ENCODE data around the gene SPATA31E1. TPM values are rescaled to one million over a fixed set of nuclear protein-coding genes. Genes with fewer than 3 reads are reported as not detected.

Gene SPATA31E1
- total RNA-seq, 1 experiment from 2014 or later, result not detected

DNA sequence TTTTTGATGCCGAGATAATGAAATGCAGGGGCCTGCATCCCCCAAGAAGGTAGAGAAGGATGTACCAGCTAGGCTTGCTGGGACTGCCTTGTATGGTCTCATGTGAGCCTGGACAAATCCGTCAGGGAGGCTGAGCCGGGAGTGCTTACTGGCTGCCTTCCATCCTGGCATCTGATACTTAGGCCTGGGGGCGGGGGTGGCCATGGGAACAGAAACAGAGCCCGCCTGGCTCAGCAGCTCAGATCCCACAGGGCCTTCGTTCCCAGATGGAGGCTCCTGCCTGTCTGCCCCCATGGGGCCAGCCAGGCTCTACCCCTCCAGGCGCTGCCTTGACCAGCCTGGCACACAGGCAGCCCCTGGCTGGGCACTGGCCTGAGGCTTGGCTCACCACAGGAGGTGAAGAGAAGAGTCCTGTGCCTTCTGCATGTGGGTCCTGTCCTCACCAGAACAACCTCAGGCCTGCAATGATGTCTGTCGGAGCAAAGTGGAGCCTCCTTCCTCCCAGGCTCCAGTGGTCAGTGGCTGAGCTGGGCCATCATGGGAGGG lies 10.5 kb upstream of the SPATA31E1 start:
- Histone ChIP-seq H3K27me3 (replicated peaks; ENCODE audit: insufficient read depth, low read depth, low read length, poor library complexity) (no peaks in the 10 kb centered on the region), H3K4me1 (ENCODE audit: insufficient read depth, low read length, poor library complexity, severe bottlenecking) (peaks cover 5% of the 10 kb centered on the region), H3K9me3 (ENCODE audit: low read depth, low read length, poor library complexity, severe bottlenecking) (no peaks in the 10 kb centered on the region), H3K4me3 (ENCODE audit: low read depth, low read length, poor library complexity, severe bottlenecking) (no peak overlapping the region), H3K27ac (ENCODE audit: low read depth, low read length, poor library complexity, severe bottlenecking) (no peak overlapping the region), H3K36me3 (ENCODE audit: insufficient read depth, low read length, poor library complexity, severe bottlenecking) (no peaks in the 10 kb centered on the region)
- no peak for DNase-seq (ENCODE audit: low spot score)
- ChIA-PET POLR2A (ENCODE audit: low non-redundant PET) (no interaction called here), CTCF (no interaction called here)
- TF ChIP-seq EZH2 (IDR thresholded peaks at IDR 0.05; ENCODE audit: borderline replicate concordance, low read depth, low read length, poor library complexity, severe bottlenecking), result no peak
- TF ChIP-seq, protein P1, sequence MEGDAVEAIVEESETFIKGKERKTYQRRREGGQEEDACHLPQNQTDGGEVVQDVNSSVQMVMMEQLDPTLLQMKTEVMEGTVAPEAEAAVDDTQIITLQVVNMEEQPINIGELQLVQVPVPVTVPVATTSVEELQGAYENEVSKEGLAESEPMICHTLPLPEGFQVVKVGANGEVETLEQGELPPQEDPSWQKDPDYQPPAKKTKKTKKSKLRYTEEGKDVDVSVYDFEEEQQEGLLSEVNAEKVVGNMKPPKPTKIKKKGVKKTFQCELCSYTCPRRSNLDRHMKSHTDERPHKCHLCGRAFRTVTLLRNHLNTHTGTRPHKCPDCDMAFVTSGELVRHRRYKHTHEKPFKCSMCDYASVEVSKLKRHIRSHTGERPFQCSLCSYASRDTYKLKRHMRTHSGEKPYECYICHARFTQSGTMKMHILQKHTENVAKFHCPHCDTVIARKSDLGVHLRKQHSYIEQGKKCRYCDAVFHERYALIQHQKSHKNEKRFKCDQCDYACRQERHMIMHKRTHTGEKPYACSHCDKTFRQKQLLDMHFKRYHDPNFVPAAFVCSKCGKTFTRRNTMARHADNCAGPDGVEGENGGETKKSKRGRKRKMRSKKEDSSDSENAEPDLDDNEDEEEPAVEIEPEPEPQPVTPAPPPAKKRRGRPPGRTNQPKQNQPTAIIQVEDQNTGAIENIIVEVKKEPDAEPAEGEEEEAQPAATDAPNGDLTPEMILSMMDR (conservative IDR thresholded peaks at IDR 0.05; ENCODE audit: low read depth, low read length), result no peak
- intact Hi-C loops (cut with micrococcal nuclease; ENCODE audit: unreplicated experiment), result no loop called here
- BruUV-seq (replicated peaks), result no TSS peak

DNA sequence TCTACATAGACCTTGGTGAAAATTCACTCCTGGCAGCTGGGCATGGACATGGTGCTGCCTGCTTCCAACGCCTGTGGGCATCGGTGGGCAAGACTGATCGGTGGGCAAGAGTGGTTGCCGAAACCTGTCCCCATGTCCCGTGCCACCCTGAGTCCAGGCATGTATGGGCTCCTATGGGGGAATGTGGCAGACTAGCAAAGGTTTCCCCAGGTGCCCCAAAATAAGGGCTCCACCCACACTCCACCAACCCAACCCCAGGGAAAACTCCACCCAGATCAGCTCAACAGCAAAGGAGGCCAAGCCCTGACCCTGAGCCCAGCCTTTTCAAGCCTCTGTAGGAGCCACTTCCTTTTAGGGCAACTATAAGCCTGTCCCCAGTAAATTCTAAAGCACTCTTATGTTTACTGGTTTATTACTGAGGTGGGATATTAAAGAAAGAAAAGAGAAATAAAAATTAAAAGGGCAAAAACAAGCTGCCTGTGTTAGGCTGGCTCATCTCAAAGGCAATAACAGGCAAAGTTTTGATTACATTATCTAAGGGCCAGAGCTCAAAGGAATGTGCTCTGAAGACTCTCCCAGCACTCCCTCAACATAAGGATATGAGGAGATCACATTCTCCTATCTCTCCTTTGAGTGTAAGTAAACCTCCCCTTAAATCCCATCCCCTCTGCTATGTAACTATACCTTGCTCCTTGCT lies 8.9 kb upstream of the SPATA31E1 start:
- no peak overlapping the region for H3K27ac ChIP-seq (ENCODE audit: low read depth, low read length, poor library complexity, severe bottlenecking)
- no peaks in the 10 kb centered on the region for H3K9me3 ChIP-seq (ENCODE audit: low read depth, low read length, poor library complexity, severe bottlenecking)
- H3K4me1 ChIP-seq (ENCODE audit: insufficient read depth, low read length, poor library complexity, severe bottlenecking), result peaks cover 5% of the 10 kb centered on the region
- intact Hi-C loops (cut with micrococcal nuclease; ENCODE audit: unreplicated experiment), result no loop called here
- TF ChIP-seq EZH2 (IDR thresholded peaks at IDR 0.05; ENCODE audit: borderline replicate concordance, low read depth, low read length, poor library complexity, severe bottlenecking), result no peak
- TF ChIP-seq, protein P1 (conservative IDR thresholded peaks at IDR 0.05; ENCODE audit: low read depth, low read length), result no peak
- POLR2A ChIA-PET (ENCODE audit: low non-redundant PET), result no interaction called here
- DNase-seq (ENCODE audit: low spot score), result no peak
- no peaks in the 10 kb centered on the region for H3K36me3 ChIP-seq (ENCODE audit: insufficient read depth, low read length, poor library complexity, severe bottlenecking)
- BruUV-seq (replicated peaks), result no TSS peak
- no peak overlapping the region for H3K4me3 ChIP-seq (ENCODE audit: low read depth, low read length, poor library complexity, severe bottlenecking)
- H3K27me3 ChIP-seq (replicated peaks; ENCODE audit: insufficient read depth, low read depth, low read length, poor library complexity), result no peaks in the 10 kb centered on the region
- CTCF ChIA-PET, result no interaction called here

DNA sequence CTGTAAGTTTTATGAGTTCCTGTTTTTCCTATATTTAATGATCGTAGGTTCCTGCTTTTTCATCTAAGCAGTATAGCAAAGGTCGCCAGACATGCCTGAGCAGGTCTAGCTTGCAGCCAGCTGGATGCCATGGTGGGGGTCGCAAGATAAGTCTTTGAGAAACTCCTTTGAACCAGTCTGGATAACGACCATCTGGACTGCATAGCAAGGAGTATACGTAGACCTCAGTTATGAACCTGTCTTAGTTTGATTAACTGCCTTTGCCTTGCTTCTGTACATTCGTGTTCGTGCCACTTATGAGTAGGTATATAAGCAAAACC lies 8.4 kb upstream of the SPATA31E1 start:
- no peak overlapping the region for H3K4me3 ChIP-seq (ENCODE audit: low read depth, low read length, poor library complexity, severe bottlenecking)
- intact Hi-C loops (cut with micrococcal nuclease; ENCODE audit: unreplicated experiment), result no loop called here
- H3K4me1 ChIP-seq (ENCODE audit: insufficient read depth, low read length, poor library complexity, severe bottlenecking), result peaks cover 5% of the 10 kb centered on the region
- no TSS peak for BruUV-seq (replicated peaks)
- H3K27me3 ChIP-seq (replicated peaks; ENCODE audit: insufficient read depth, low read depth, low read length, poor library complexity), result no peaks in the 10 kb centered on the region
- H3K27ac ChIP-seq (ENCODE audit: low read depth, low read length, poor library complexity, severe bottlenecking), result no peak overlapping the region
- no peak for DNase-seq (ENCODE audit: low spot score)
- H3K36me3 ChIP-seq (ENCODE audit: insufficient read depth, low read length, poor library complexity, severe bottlenecking), result no peaks in the 10 kb centered on the region
- ChIA-PET POLR2A (ENCODE audit: low non-redundant PET) (no interaction called here), CTCF (no interaction called here)
- H3K9me3 ChIP-seq (ENCODE audit: low read depth, low read length, poor library complexity, severe bottlenecking), result no peaks in the 10 kb centered on the region
- TF ChIP-seq EZH2 (IDR thresholded peaks at IDR 0.05; ENCODE audit: borderline replicate concordance, low read depth, low read length, poor library complexity, severe bottlenecking), result no peak
- TF ChIP-seq, protein P1 (conservative IDR thresholded peaks at IDR 0.05; ENCODE audit: low read depth, low read length), result no peak

Measured in A673 (cell line).